ENCODE results near the gene KLRC3. TPM values are rescaled to one million over a fixed set of nuclear protein-coding genes. Genes with fewer than 3 reads are reported as not detected.

Gene KLRC3
- total RNA-seq, 1 experiment from 2014 or later, result 0.74 TPM

- in situ Hi-C loops (cut with HindIII; ENCODE audit: low pct_unique_long_range_greater_than_20kb, low sequenced_read_pairs), result no loop called here
- no peaks in the 10 kb centered on the region for H3K36me3 ChIP-seq (ENCODE audit: control insufficient read depth, insufficient read depth, low read length)
- peak; percentile 77; the same call in 1 of the 2 replicates for ATAC-seq
- BruUV-seq (replicated peaks), result no TSS peak
- intact Hi-C loops (cut with micrococcal nuclease; ENCODE audit: unreplicated experiment), result no loop called here
- peak within 1 kb of the TSS in 1 of 2 experiments; percentile 12; a peak in 2 of 4 replicates for H3K4me3 ChIP-seq (ENCODE audit: low read depth in 2 of 2, low read length in 2 of 2)
- H3K27me3 ChIP-seq (ENCODE audit: control insufficient read depth, insufficient read depth, low read length), result no peaks in the 10 kb centered on the region
- ChIA-PET POLR2A (no interaction called here), CTCF (no interaction called here)
- no peak for DNase-seq (ENCODE audit: low read depth, low spot score)
- 0 out of 2 replicates have a peak, but pooled peaks cover 2% of the 10 kb centered on the region for H3K9me3 ChIP-seq (ENCODE audit: control insufficient read depth, insufficient read depth, low read depth, low read length)
- peak within 1 kb of the TSS; percentile 61 for H3K27ac ChIP-seq (ENCODE audit: low read length)
- TF ChIP-seq, protein P1, sequence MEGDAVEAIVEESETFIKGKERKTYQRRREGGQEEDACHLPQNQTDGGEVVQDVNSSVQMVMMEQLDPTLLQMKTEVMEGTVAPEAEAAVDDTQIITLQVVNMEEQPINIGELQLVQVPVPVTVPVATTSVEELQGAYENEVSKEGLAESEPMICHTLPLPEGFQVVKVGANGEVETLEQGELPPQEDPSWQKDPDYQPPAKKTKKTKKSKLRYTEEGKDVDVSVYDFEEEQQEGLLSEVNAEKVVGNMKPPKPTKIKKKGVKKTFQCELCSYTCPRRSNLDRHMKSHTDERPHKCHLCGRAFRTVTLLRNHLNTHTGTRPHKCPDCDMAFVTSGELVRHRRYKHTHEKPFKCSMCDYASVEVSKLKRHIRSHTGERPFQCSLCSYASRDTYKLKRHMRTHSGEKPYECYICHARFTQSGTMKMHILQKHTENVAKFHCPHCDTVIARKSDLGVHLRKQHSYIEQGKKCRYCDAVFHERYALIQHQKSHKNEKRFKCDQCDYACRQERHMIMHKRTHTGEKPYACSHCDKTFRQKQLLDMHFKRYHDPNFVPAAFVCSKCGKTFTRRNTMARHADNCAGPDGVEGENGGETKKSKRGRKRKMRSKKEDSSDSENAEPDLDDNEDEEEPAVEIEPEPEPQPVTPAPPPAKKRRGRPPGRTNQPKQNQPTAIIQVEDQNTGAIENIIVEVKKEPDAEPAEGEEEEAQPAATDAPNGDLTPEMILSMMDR (IDR thresholded peaks at IDR 0.05), result no peak
- TF ChIP-seq SIN3A (IDR thresholded peaks at IDR 0.05; ENCODE audit: borderline replicate concordance, insufficient read depth, low read depth, low read length) (no peak), POLR2AphosphoS5 (IDR thresholded peaks at IDR 0.05; ENCODE audit: low read depth, low read length) (no peak), TCF7L2 (IDR thresholded peaks at IDR 0.05; ENCODE audit: low read depth, low read length) (no peak)
- TF ChIP-seq, protein P2, sequence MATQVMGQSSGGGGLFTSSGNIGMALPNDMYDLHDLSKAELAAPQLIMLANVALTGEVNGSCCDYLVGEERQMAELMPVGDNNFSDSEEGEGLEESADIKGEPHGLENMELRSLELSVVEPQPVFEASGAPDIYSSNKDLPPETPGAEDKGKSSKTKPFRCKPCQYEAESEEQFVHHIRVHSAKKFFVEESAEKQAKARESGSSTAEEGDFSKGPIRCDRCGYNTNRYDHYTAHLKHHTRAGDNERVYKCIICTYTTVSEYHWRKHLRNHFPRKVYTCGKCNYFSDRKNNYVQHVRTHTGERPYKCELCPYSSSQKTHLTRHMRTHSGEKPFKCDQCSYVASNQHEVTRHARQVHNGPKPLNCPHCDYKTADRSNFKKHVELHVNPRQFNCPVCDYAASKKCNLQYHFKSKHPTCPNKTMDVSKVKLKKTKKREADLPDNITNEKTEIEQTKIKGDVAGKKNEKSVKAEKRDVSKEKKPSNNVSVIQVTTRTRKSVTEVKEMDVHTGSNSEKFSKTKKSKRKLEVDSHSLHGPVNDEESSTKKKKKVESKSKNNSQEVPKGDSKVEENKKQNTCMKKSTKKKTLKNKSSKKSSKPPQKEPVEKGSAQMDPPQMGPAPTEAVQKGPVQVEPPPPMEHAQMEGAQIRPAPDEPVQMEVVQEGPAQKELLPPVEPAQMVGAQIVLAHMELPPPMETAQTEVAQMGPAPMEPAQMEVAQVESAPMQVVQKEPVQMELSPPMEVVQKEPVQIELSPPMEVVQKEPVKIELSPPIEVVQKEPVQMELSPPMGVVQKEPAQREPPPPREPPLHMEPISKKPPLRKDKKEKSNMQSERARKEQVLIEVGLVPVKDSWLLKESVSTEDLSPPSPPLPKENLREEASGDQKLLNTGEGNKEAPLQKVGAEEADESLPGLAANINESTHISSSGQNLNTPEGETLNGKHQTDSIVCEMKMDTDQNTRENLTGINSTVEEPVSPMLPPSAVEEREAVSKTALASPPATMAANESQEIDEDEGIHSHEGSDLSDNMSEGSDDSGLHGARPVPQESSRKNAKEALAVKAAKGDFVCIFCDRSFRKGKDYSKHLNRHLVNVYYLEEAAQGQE (IDR thresholded peaks at IDR 0.05; ENCODE audit: insufficient read depth in 1 of 2, low read depth in 2 of 2, low read length in 1 of 2), result no peak
- H3K4me1 ChIP-seq (ENCODE audit: control insufficient read depth, insufficient read depth, low read length), result peaks cover 7% of the 10 kb centered on the region; the same call in 1 of the 2 replicates
These were observed 11.0 kb downstream of the KLRC3 start, which contains the start of gene KLRC4 for GRCh38 chr12:10409392-10409791. Gene KLRC4, minus strand, starts transcription at chr12:10409757. Its CDS starts 182 bp downstream, at chr12:10409575.

DNA sequence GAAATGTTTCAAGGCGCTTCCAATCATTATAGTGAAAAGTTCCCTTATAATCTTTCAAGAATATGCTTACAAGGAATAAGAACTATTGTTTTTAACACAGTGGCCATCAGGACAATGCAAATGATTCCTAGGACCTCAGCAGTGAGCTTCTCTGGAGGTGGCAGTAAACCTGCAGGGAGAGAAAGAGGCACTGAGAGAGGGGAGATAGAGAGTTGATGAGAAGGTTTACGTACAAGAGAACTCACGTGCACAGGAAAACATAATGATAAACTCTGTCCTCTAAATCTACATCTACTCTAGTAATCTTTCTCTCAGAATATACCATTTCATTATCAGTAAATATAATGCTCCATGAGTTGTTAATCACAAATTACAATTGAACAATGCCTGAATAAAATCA is 11.6 kb downstream of the KLRC3 start:
- BruUV-seq (replicated peaks), result no TSS peak
- intact Hi-C loops (cut with micrococcal nuclease; ENCODE audit: unreplicated experiment), result no loop called here
- in situ Hi-C loops (cut with HindIII; ENCODE audit: low pct_unique_long_range_greater_than_20kb, low sequenced_read_pairs), result no loop called here
- POLR2A ChIA-PET, result no interaction called here
- no peak for TF ChIP-seq TCF7L2 (IDR thresholded peaks at IDR 0.05; ENCODE audit: low read depth, low read length)
- H3K9me3 ChIP-seq (ENCODE audit: control insufficient read depth, insufficient read depth, low read depth, low read length), result 0 out of 2 replicates have a peak, but pooled peaks cover 2% of the 10 kb centered on the region
- H3K4me1 ChIP-seq (ENCODE audit: control insufficient read depth, insufficient read depth, low read length), result peaks cover 7% of the 10 kb centered on the region; the same call in 1 of the 2 replicates
- peak overlapping the region; percentile 61; the same call in 1 of the 2 replicates for H3K27ac ChIP-seq (ENCODE audit: low read length)
- DNase-seq (ENCODE audit: low read depth, low spot score), result no peak
- no peaks in the 10 kb centered on the region for H3K27me3 ChIP-seq (ENCODE audit: control insufficient read depth, insufficient read depth, low read length)
- no peaks in the 10 kb centered on the region; the same call in 1 of the 2 replicates for H3K36me3 ChIP-seq (ENCODE audit: control insufficient read depth, insufficient read depth, low read length)
- CTCF ChIA-PET, result no interaction called here
- H3K4me3 ChIP-seq (ENCODE audit: low read depth in 2 of 2, low read length in 2 of 2), result peak overlapping the region in 1 of 2 experiments; percentile 12; a peak in 2 of 4 replicates
- no peak for ATAC-seq

DNA sequence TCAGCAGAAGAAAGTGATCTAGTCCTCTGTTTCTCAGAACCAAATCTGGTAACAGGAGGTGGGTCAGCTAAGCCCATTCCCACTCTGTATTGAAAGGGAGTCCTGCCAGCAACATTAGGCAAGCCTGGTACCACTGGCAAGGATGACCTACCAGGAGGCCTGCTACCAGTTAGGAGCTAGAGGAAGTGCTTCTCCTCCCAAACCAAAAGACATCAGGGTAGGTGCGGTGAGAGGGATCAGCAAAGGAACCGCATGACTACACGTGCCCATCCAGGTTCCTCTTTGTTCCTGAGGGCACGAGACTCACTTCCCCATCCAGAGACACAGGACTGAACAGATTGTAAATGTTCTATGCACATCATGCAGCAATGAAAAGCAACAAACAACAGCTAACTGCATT is 13.7 kb downstream of the KLRC3 start:
- H3K36me3 ChIP-seq (ENCODE audit: control insufficient read depth, insufficient read depth, low read length), result no peaks in the 10 kb centered on the region; the same call in 1 of the 2 replicates
- POLR2A ChIA-PET, result no interaction called here
- DNase-seq (ENCODE audit: low read depth, low spot score) (no peak), ATAC-seq (no peak)
- no peaks in the 10 kb centered on the region for H3K27me3 ChIP-seq (ENCODE audit: control insufficient read depth, insufficient read depth, low read length)
- BruUV-seq (replicated peaks), result no TSS peak
- no peak overlapping the region for H3K4me3 ChIP-seq (ENCODE audit: low read depth in 2 of 2, low read length in 2 of 2)
- CTCF ChIA-PET, result no interaction called here
- H3K27ac ChIP-seq (ENCODE audit: low read length), result peak overlapping the region; percentile 77
- intact Hi-C loops (cut with micrococcal nuclease; ENCODE audit: unreplicated experiment) (no loop called here), in situ Hi-C loops (cut with HindIII; ENCODE audit: low pct_unique_long_range_greater_than_20kb, low sequenced_read_pairs) (no loop called here)
- H3K4me1 ChIP-seq (ENCODE audit: control insufficient read depth, insufficient read depth, low read length), result peaks cover 7% of the 10 kb centered on the region; the same call in 1 of the 2 replicates
- 0 out of 2 replicates have a peak, but pooled peaks cover 2% of the 10 kb centered on the region for H3K9me3 ChIP-seq (ENCODE audit: control insufficient read depth, insufficient read depth, low read depth, low read length)
- TF ChIP-seq, protein P1 (IDR thresholded peaks at IDR 0.05), result no peak
- TF ChIP-seq POLR2AphosphoS5 (IDR thresholded peaks at IDR 0.05; ENCODE audit: low read depth, low read length) (no peak), TCF7L2 (IDR thresholded peaks at IDR 0.05; ENCODE audit: low read depth, low read length) (no peak), SIN3A (IDR thresholded peaks at IDR 0.05; ENCODE audit: borderline replicate concordance, insufficient read depth, low read depth, low read length) (no peak)
- TF ChIP-seq, protein P2 (IDR thresholded peaks at IDR 0.05; ENCODE audit: insufficient read depth in 1 of 2, low read depth in 2 of 2, low read length in 1 of 2), result no peak

Data from Panc1 (cell line).